SU-DHL-6 (cell line): Measurements from ENCODE around the gene MAP4K1.

ENCODE experiments used
- EZH2phosphoT487 ChIP-seq: fragments of 200-600 bp; sonication (generic), shearing (Covaris generic); conservative IDR thresholded peaks from 2 replicates; pipeline ENCODE4 v1.6.1; 2018; ENCODE audit warnings: mild to moderate bottlenecking, antibody characterized with exemption, low read length, moderate library complexity, mixed read lengths
- TF ChIP-seq, protein P1 (sequence below): fragments of 200-600 bp; sonication (generic); IDR thresholded peaks from one replicate; pipeline ENCODE4 v1.5.1; 2017; ENCODE audit warnings: antibody characterized with exemption, mild to moderate bottlenecking, low read length, moderate library complexity; ENCODE audit not compliant: insufficient read depth, poor library complexity, severe bottlenecking

DNA sequence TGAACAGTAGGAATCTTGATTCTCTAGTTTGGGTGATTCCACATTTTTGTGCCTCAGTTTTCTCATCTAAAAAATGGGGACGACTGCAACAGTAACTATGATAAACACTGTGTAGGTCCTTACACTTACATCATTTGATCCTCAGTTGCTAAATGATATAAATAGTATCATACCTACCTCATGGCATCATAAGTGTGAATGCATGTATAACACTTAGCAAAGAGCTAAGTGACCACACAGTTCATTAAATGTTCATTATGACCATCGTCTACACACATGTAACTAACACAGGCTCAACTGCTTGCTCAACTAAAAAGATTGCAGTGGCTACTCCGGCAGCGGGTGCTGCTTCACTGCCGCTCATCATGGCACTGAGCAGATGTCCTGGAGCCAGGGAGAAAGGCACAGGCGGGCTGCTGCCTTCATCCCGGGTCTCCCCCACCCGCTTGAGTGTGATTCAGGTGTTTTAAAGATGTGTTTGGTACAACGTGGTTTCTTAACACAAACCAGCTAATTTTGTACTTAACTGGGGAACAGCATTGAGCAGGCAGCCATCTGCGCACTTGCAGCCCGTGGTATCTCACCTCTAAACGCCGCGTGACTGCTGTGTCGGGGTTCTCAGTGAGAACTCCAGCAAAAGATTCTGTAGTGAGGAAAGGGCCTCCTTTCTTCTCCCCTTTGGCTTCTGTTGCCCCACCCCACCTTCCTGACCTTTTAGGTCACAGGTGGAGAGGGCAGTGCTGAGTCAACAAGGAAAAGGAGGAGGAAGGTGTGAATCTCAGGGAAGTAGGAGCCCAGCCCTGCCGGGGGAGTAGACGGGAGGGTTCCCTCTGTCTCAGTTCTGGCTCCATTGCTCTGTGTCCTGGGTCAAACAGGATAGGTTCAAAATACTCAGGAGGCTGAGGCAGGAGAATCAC is 18.0 kb upstream of the MAP4K1 start:
- TF ChIP-seq, protein P1, sequence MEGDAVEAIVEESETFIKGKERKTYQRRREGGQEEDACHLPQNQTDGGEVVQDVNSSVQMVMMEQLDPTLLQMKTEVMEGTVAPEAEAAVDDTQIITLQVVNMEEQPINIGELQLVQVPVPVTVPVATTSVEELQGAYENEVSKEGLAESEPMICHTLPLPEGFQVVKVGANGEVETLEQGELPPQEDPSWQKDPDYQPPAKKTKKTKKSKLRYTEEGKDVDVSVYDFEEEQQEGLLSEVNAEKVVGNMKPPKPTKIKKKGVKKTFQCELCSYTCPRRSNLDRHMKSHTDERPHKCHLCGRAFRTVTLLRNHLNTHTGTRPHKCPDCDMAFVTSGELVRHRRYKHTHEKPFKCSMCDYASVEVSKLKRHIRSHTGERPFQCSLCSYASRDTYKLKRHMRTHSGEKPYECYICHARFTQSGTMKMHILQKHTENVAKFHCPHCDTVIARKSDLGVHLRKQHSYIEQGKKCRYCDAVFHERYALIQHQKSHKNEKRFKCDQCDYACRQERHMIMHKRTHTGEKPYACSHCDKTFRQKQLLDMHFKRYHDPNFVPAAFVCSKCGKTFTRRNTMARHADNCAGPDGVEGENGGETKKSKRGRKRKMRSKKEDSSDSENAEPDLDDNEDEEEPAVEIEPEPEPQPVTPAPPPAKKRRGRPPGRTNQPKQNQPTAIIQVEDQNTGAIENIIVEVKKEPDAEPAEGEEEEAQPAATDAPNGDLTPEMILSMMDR, result no peak
- no peak for TF ChIP-seq EZH2phosphoT487
